Caki2 (cell line): ENCODE measurements around the gene ABHD4. TPM values are rescaled to one million over a fixed set of nuclear protein-coding genes. Genes with fewer than 3 reads are reported as not detected.
A peak's percentile ranks its signal among the peaks of the same experiment; 100 is the strongest.
"Not testable (repeated sequence)": the region's sequence is repeated elsewhere in the genome, so short reads cannot be mapped to it uniquely, and the experiment has no call there.

Source experiments
- DNase-seq: peaks from one replicate; pipeline ENCODE4 v3.0.0-alpha.2; 2015; ENCODE audit warnings: low read depth
- in situ Hi-C: cut with HindIII; loops from 2 replicates; pipeline ENCODE4 v1.10.0; 2016; ENCODE audit warnings: low sequenced_read_pairs, low pct_unique_long_range_greater_than_20kb, mixed read lengths
- total RNA-seq: library from RNA; depleted of rRNA; stranded (reverse); fragments of >200 nt; shearing (Covaris generic); gene quantifications from 2 replicates; pipeline ENCODE4 v1.2.3, GENCODE V29; 2014; ENCODE audit warnings: low replicate concordance

Gene ABHD4
- total RNA-seq, 1 experiment from 2014 or later: 7.5 TPM

GRCh38 chr14:22559041-22559440 lies 39.1 kb upstream of the ABHD4 start:
- no peak for DNase-seq
- in situ Hi-C loops: no loop called here

GRCh38 chr14:22560662-22561365 lies 37.3 kb upstream of the ABHD4 start:
- in situ Hi-C loops: no loop called here
- DNase-seq: no peak

- in situ Hi-C loops: no loop called here
These were observed 36.8 kb upstream of the ABHD4 start for GRCh38 chr14:22561366-22561660.

GRCh38 chr14:22561661-22562579 lies 36.2 kb upstream of the ABHD4 start:
- in situ Hi-C loops: no loop called here
- DNase-seq: no peak

More at GRCh38 chr14:22561366-22561660, 36.8 kb upstream of the ABHD4 start:
- no peak for DNase-seq

- in situ Hi-C loops: no loop called here
- no peak for DNase-seq
These were observed 34.1 kb upstream of the ABHD4 start for GRCh38 chr14:22563987-22564386.

GRCh38 chr14:22564463-22564862 lies 33.6 kb upstream of the ABHD4 start:
- DNase-seq: no peak
- in situ Hi-C loops: no loop called here

- DNase-seq: no peak
- in situ Hi-C loops: no loop called here
These were observed 32.6 kb upstream of the ABHD4 start for GRCh38 chr14:22565391-22565945.

- DNase-seq, in situ Hi-C loops: not testable (repeated sequence)
These were observed 31.8 kb upstream of the ABHD4 start for GRCh38 chr14:22566266-22566665.

- in situ Hi-C loops: no loop called here
- no peak for DNase-seq
These were observed 31.3 kb upstream of the ABHD4 start for GRCh38 chr14:22566845-22567244.

GRCh38 chr14:22567437-22567836 lies 30.7 kb upstream of the ABHD4 start:
- in situ Hi-C loops: no loop called here
- no peak for DNase-seq

GRCh38 chr14:22569106-22569736 lies 28.9 kb upstream of the ABHD4 start:
- in situ Hi-C loops: no loop called here

GRCh38 chr14:22569737-22570131 lies 28.4 kb upstream of the ABHD4 start:
- in situ Hi-C loops: no loop called here

More at GRCh38 chr14:22569106-22569736, 28.9 kb upstream of the ABHD4 start:
- no peak for DNase-seq

GRCh38 chr14:22570132-22570949 lies 27.8 kb upstream of the ABHD4 start:
- in situ Hi-C loops: no loop called here

More at GRCh38 chr14:22569737-22570131, 28.4 kb upstream of the ABHD4 start:
- no peak for DNase-seq

GRCh38 chr14:22572562-22573058 lies 25.5 kb upstream of the ABHD4 start:
- in situ Hi-C loops: no loop called here

More at GRCh38 chr14:22570132-22570949, 27.8 kb upstream of the ABHD4 start:
- peak; percentile 51 for DNase-seq

GRCh38 chr14:22573804-22574203 lies 24.3 kb upstream of the ABHD4 start:
- in situ Hi-C loops: no loop called here
- no peak for DNase-seq

More at GRCh38 chr14:22572562-22573058, 25.5 kb upstream of the ABHD4 start:
- peak; percentile 77 for DNase-seq

GRCh38 chr14:22577334-22577908 lies 20.7 kb upstream of the ABHD4 start:
- no peak for DNase-seq
- in situ Hi-C loops: no loop called here

- DNase-seq: no peak
- in situ Hi-C loops: no loop called here
These were observed 18.9 kb upstream of the ABHD4 start for GRCh38 chr14:22579236-22579635.
